ENCODE data around the gene STXBP6. TPM values are rescaled to one million over a fixed set of nuclear protein-coding genes. Genes with fewer than 3 reads are reported as not detected.

Gene STXBP6
- total RNA-seq, 1 experiment from 2014 or later, result 5.3 TPM

- BruUV-seq (replicated peaks), result no TSS peak
- Histone ChIP-seq H3K4me1 (ENCODE audit: insufficient read depth, low read length, poor library complexity, severe bottlenecking) (no peaks in the 10 kb centered on the region), H3K4me3 (ENCODE audit: low read depth, low read length, poor library complexity, severe bottlenecking) (no peak overlapping the region), H3K27ac (ENCODE audit: low read depth, low read length, poor library complexity, severe bottlenecking) (no peak overlapping the region), H3K27me3 (replicated peaks; ENCODE audit: insufficient read depth, low read depth, low read length, poor library complexity) (no peaks in the 10 kb centered on the region), H3K9me3 (ENCODE audit: low read depth, low read length, poor library complexity, severe bottlenecking) (no peaks in the 10 kb centered on the region), H3K36me3 (ENCODE audit: insufficient read depth, low read length, poor library complexity, severe bottlenecking) (no peaks in the 10 kb centered on the region)
- ChIA-PET POLR2A (ENCODE audit: low non-redundant PET) (no interaction called here), CTCF (no interaction called here)
- DNase-seq (ENCODE audit: low spot score), result no peak
- intact Hi-C loops (cut with micrococcal nuclease; ENCODE audit: unreplicated experiment), result no loop called here
- TF ChIP-seq EZH2 (IDR thresholded peaks at IDR 0.05; ENCODE audit: borderline replicate concordance, low read depth, low read length, poor library complexity, severe bottlenecking), result no peak
- TF ChIP-seq CTCF (conservative IDR thresholded peaks at IDR 0.05; ENCODE audit: low read depth, low read length), result no peak
Measured at GRCh38 chr14:24895622-24896021, 154.3 kb downstream of the STXBP6 start.

GRCh38 chr14:24895243-24895583 is 154.7 kb downstream of the STXBP6 start:
- no peak for TF ChIP-seq EZH2 (IDR thresholded peaks at IDR 0.05; ENCODE audit: borderline replicate concordance, low read depth, low read length, poor library complexity, severe bottlenecking)
- no peak for TF ChIP-seq CTCF (conservative IDR thresholded peaks at IDR 0.05; ENCODE audit: low read depth, low read length)
- Histone ChIP-seq H3K27ac (ENCODE audit: low read depth, low read length, poor library complexity, severe bottlenecking) (no peak overlapping the region), H3K4me3 (ENCODE audit: low read depth, low read length, poor library complexity, severe bottlenecking) (no peak overlapping the region), H3K4me1 (ENCODE audit: insufficient read depth, low read length, poor library complexity, severe bottlenecking) (no peaks in the 10 kb centered on the region), H3K27me3 (replicated peaks; ENCODE audit: insufficient read depth, low read depth, low read length, poor library complexity) (no peaks in the 10 kb centered on the region), H3K9me3 (ENCODE audit: low read depth, low read length, poor library complexity, severe bottlenecking) (no peaks in the 10 kb centered on the region), H3K36me3 (ENCODE audit: insufficient read depth, low read length, poor library complexity, severe bottlenecking) (no peaks in the 10 kb centered on the region)
- ChIA-PET CTCF (no interaction called here), POLR2A (ENCODE audit: low non-redundant PET) (interaction anchor here (0.7 kb wide), 1 partner anchor 459 kb away, joined by 4 read pairs; no protein-coding TSS in a partner anchor)
- BruUV-seq (replicated peaks), result no TSS peak
- DNase-seq (ENCODE audit: low spot score), result no peak
- intact Hi-C loops (cut with micrococcal nuclease; ENCODE audit: unreplicated experiment), result no loop called here

- no peak overlapping the region for H3K4me3 ChIP-seq (ENCODE audit: low read depth, low read length, poor library complexity, severe bottlenecking)
- no TSS peak for BruUV-seq (replicated peaks)
- no peaks in the 10 kb centered on the region for H3K27me3 ChIP-seq (replicated peaks; ENCODE audit: insufficient read depth, low read depth, low read length, poor library complexity)
- H3K4me1 ChIP-seq (ENCODE audit: insufficient read depth, low read length, poor library complexity, severe bottlenecking), result no peaks in the 10 kb centered on the region
- CTCF ChIA-PET, result no interaction called here
- no peak for DNase-seq (ENCODE audit: low spot score)
- POLR2A ChIA-PET (ENCODE audit: low non-redundant PET), result interaction anchor here (0.7 kb wide), 1 partner anchor 459 kb away, joined by 4 read pairs; no protein-coding TSS in a partner anchor
- H3K27ac ChIP-seq (ENCODE audit: low read depth, low read length, poor library complexity, severe bottlenecking), result no peak overlapping the region
- no peaks in the 10 kb centered on the region for H3K36me3 ChIP-seq (ENCODE audit: insufficient read depth, low read length, poor library complexity, severe bottlenecking)
- TF ChIP-seq EZH2 (IDR thresholded peaks at IDR 0.05; ENCODE audit: borderline replicate concordance, low read depth, low read length, poor library complexity, severe bottlenecking) (no peak), CTCF (conservative IDR thresholded peaks at IDR 0.05; ENCODE audit: low read depth, low read length) (no peak)
- no peaks in the 10 kb centered on the region for H3K9me3 ChIP-seq (ENCODE audit: low read depth, low read length, poor library complexity, severe bottlenecking)
- intact Hi-C loops (cut with micrococcal nuclease; ENCODE audit: unreplicated experiment), result no loop called here
Measured at GRCh38 chr14:24894583-24895242, 155.2 kb downstream of the STXBP6 start.
